ENCODE results near the gene ADGB.

GRCh38 chr6:146840216-146840615 is 241.4 kb downstream of the ADGB start:
- TF ChIP-seq CTCF (IDR thresholded peaks at IDR 0.05) (no peak), EZH2 (IDR thresholded peaks at IDR 0.05; ENCODE audit: borderline replicate concordance, insufficient read depth, low read depth, low read length, poor library complexity, severe bottlenecking) (no peak)

Measured in B cell (primary cell).